CD8-positive, alpha-beta memory T cell (primary cell): Measurements from ENCODE around the gene IFNL4. TPM values are rescaled to one million over a fixed set of nuclear protein-coding genes. Genes with fewer than 3 reads are reported as not detected.
A peak's percentile ranks its signal among the peaks of the same experiment; 100 is the strongest.
"Not testable (repeated sequence)": the region's sequence is repeated elsewhere in the genome, so short reads cannot be mapped to it uniquely, and the experiment has no call there.

ENCODE experiments used
- CTCF ChIA-PET: fragments of 350-600 bp; sonication (Branson Sonifier 250); formaldehyde crosslinking; loops from one replicate; lab custom pipeline; 2021; ENCODE audit warnings: antibody characterized with exemption; lab: Charles Lee
- POLR2A ChIA-PET: fragments of 350-600 bp; sonication (Branson Sonifier 250); formaldehyde crosslinking; loops from one replicate; lab custom pipeline; 2021; ENCODE audit warnings: antibody characterized with exemption; lab: Charles Lee
- DNase-seq, 5 donors: peaks; one replicate each; pipeline versions ENCODE4 v3.0.0 to v3.0.0-alpha.2; 2020 to 2022; ENCODE audit warnings: mixed read lengths in 1 of 5
- H3K27ac ChIP-seq: one replicate; pipeline ENCODE4 v1.7.0; 2013; ENCODE audit warnings: low read depth, mild to moderate bottlenecking, low read length, moderate library complexity
- H3K27me3 ChIP-seq: 2 replicates; pipeline ENCODE4 v1.7.0; 2013; ENCODE audit warnings: low read length, mild to moderate bottlenecking; ENCODE audit not compliant: insufficient read depth, poor library complexity, severe bottlenecking
- H3K36me3 ChIP-seq: 2 replicates; pipeline ENCODE4 v1.7.0; 2013; ENCODE audit warnings: mild to moderate bottlenecking, low read length, moderate library complexity; ENCODE audit not compliant: insufficient read depth
- H3K4me1 ChIP-seq: 2 replicates; pipeline ENCODE4 v1.7.0; 2013; ENCODE audit warnings: mild to moderate bottlenecking, low read length, moderate library complexity; ENCODE audit not compliant: insufficient read depth
- H3K4me3 ChIP-seq: 2 replicates; pipeline ENCODE4 v1.7.0; 2013; ENCODE audit warnings: mild to moderate bottlenecking, low read length
- H3K9me3 ChIP-seq: 2 replicates; pipeline ENCODE4 v1.7.0; 2013; ENCODE audit warnings: mild to moderate bottlenecking, low read length
- H3K27ac Mint-ChIP-seq, 8 donors: one replicate each; pipeline ENCODE4 v1.8.0; 2020 to 2021; ENCODE audit warnings: mixed read lengths in 8 of 8, mild to moderate bottlenecking in 6 of 8, inconsistent platforms in 3 of 8, moderate library complexity in 3 of 8
- H3K27me3 Mint-ChIP-seq, 2 donors: one replicate each; pipeline ENCODE4 v1.8.0; 2020 to 2021; ENCODE audit warnings: mixed read lengths in 2 of 2, mild to moderate bottlenecking in 1 of 2, moderate library complexity in 1 of 2
- H3K36me3 Mint-ChIP-seq, 3 donors: one replicate each; pipeline ENCODE4 v1.8.0; 2020 to 2021; ENCODE audit warnings: mixed read lengths in 3 of 3, inconsistent platforms in 1 of 3, mild to moderate bottlenecking in 1 of 3
- H3K4me1 Mint-ChIP-seq, 3 donors: one replicate each; pipeline ENCODE4 v1.8.0; 2020 to 2021; ENCODE audit warnings: mixed read lengths in 3 of 3, inconsistent platforms in 1 of 3, mild to moderate bottlenecking in 1 of 3
- H3K4me3 Mint-ChIP-seq, 7 donors: one replicate each; pipeline ENCODE4 v1.8.0; 2020 to 2021; ENCODE audit warnings: mixed read lengths in 7 of 7, mild to moderate bottlenecking in 6 of 7, moderate library complexity in 4 of 7, inconsistent platforms in 2 of 7
- H3K9me3 Mint-ChIP-seq, 5 donors: one replicate each; pipeline ENCODE4 v1.8.0; 2020 to 2022; ENCODE audit warnings: mixed read lengths in 5 of 5, mild to moderate bottlenecking in 3 of 5, moderate library complexity in 2 of 5, inconsistent platforms in 1 of 5
- polyA plus RNA-seq: library from polyadenylated mRNA; unstranded; fragments of 300-500 nt; fragmentation: Illumina TruSeq; gene quantifications from one replicate; pipeline ENCODE4 v1.2.3, GENCODE V29; 2021
- total RNA-seq, 2 experiments: library from RNA; stranded (reverse); gene quantifications; one replicate each; pipeline ENCODE4 v1.2.3, GENCODE V29; 2021

The IFNL4 gene
- total and polyA plus RNA-seq, 3 experiments from 2014 or later: 0.31 TPM; not detected in 2

DNA sequence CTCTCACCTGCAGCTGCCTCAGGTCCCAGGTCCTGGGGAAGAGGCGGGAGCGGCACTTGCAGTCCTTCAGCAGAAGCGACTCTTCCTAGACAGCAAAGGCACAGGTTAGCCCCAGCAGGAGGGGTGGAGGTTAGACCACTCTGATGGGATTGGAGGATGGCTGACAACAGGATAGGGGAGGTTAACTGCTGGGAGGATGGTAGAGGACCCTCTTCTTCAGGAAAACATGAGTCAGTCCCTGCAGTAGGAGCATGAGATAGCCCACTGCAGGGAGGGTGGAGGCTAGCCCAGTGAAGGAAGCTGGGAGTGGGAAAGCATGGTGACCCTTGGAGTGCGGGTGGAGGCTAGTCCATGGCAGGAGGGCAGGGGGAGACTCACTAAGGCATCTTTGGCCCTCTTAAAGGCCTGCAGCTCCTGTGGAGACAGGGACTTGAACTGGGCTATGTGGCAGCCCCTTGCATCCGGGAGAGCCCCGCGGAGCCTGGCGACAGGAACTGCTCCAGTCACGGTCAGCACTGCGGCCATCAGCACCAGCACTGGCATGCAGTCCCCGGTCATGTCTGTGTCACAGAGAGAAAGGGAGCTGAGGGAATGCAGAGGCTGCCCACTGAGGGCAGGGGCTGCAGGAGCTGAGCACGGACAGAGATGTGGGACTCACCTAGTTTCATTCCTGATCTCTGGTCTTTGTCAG lies 4.1 kb downstream of the IFNL4 start, which contains the start of gene IFNL3:
Gene IFNL3, minus strand, starts transcription at position 597 of the 691 bp plus-strand sequence. Its CDS starts 39 bp downstream, at position 558.
- H3K36me3 ChIP-seq, H3K27me3 ChIP-seq, H3K27ac Mint-ChIP-seq, H3K9me3 ChIP-seq, DNase-seq, H3K27me3 Mint-ChIP-seq, H3K27ac ChIP-seq, H3K9me3 Mint-ChIP-seq, POLR2A ChIA-PET, CTCF ChIA-PET, H3K36me3 Mint-ChIP-seq, H3K4me1 Mint-ChIP-seq, H3K4me1 ChIP-seq, H3K4me3 ChIP-seq: not testable (repeated sequence)
- peak within 1 kb of the TSS in 2 of 7 donors; percentile 41 to 45 for H3K4me3 Mint-ChIP-seq

DNA sequence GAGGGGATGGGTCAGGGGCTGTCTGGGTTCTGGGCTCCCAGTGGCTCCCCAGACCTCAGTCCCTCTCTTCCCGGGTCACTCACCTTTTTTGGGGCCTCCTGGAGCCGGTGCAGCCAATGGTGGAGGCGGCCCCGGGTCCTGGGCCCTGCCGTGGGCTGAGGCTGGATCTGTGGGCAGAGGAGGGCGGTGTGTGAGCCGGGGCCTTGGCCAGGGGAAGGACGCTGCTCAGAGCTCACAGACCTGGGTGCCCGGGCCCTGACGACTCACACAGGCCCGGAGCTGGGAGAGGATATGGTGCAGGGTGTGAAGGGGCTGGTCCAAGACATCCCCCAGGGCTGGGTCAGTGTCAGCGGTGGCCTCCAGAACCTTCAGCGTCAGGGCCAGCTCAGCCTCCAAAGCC lies 4.9 kb downstream of the IFNL4 start:
- H3K4me1 ChIP-seq, H3K4me3 Mint-ChIP-seq, POLR2A ChIA-PET, H3K9me3 ChIP-seq, H3K36me3 ChIP-seq, H3K27me3 Mint-ChIP-seq, H3K27me3 ChIP-seq, H3K27ac ChIP-seq, H3K36me3 Mint-ChIP-seq, CTCF ChIA-PET, H3K4me1 Mint-ChIP-seq, H3K4me3 ChIP-seq, DNase-seq, H3K27ac Mint-ChIP-seq, H3K9me3 Mint-ChIP-seq: not testable (repeated sequence)

DNA sequence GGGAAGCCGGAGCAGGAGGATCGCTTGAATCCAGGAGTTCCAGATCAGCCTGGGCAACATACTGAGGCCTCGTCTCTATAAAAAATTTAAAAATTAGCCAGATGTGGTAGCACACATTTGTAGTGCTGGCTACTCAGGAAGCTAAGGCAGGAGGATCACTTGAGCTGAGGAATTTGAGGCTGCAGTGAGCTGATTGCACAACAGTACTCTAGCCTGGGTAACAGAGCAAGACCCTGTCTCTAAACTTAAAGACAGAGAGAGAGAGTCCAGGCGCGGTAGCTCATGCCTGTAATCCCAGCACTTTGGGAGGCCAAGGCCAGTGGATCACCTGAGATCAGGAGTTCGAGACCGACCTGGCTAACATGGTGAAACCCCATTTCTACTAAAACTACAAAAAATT lies 8.2 kb downstream of the IFNL4 start:
- no peak overlapping the region for H3K4me3 Mint-ChIP-seq
- H3K4me1 ChIP-seq: peaks cover 17% of the 10 kb centered on the region
- POLR2A ChIA-PET: no interaction called here
- no peaks in the 10 kb centered on the region for H3K9me3 ChIP-seq
- no peaks in the 10 kb centered on the region for H3K27me3 ChIP-seq
- no peaks in the 10 kb centered on the region for H3K36me3 Mint-ChIP-seq
- peaks cover 21 to 29% (median 27%) of the 10 kb centered on the region in 3 donors for H3K4me1 Mint-ChIP-seq
- peaks cover 1 to 3% of the 10 kb centered on the region in 2 donors for H3K27me3 Mint-ChIP-seq
- no peak overlapping the region for H3K27ac Mint-ChIP-seq
- no peak for DNase-seq
- no peak overlapping the region for H3K4me3 ChIP-seq
- no peaks in the 10 kb centered on the region for H3K36me3 ChIP-seq
- CTCF ChIA-PET: no interaction called here
- no peaks in the 10 kb centered on the region for H3K9me3 Mint-ChIP-seq
- no peak overlapping the region for H3K27ac ChIP-seq

DNA sequence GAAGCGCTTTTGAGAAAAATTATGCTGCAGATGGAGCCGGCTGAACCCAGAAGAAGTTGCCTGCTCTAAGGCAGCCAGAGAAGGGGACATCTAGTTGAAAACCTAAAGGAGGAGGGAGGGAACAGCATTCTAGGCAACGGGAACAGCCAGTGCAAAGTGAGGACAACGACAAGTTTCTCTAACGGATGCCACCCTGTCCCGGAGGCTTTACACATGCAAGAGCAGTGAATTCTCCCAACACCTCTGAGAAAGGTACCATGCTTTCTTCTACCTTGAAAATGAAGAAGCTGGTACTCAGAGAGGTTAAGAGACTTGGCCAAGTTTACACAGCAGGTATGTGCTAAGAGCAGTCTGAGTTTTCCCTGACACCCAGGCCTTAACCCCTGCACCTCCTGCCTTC lies 9.7 kb downstream of the IFNL4 start:
- Mint-ChIP-seq H3K27me3 (peaks cover 3% of the 10 kb centered on the region in 2 donors), H3K27ac (peak overlapping the region in 3 of 8 donors; percentile 61 to 84 (median 66)), H3K36me3 (no peaks in the 10 kb centered on the region), H3K4me1 (peaks cover 21 to 29% (median 27%) of the 10 kb centered on the region in 3 donors), H3K9me3 (no peaks in the 10 kb centered on the region), H3K4me3 (peak overlapping the region in 1 of 7 donors; percentile 59)
- H3K36me3 ChIP-seq: no peaks in the 10 kb centered on the region
- no peaks in the 10 kb centered on the region for H3K9me3 ChIP-seq
- ChIA-PET POLR2A (no interaction called here), CTCF (interaction anchor here (1.7 kb wide), 1 partner anchor 128 kb away, joined by 4 read pairs; no protein-coding TSS in a partner anchor)
- no peak overlapping the region for H3K4me3 ChIP-seq
- no peak for DNase-seq
- no peaks in the 10 kb centered on the region for H3K27me3 ChIP-seq
- no peak overlapping the region for H3K27ac ChIP-seq
- H3K4me1 ChIP-seq: peaks cover 17% of the 10 kb centered on the region

- peaks cover 0 to 3% of the 10 kb centered on the region in 2 donors for H3K27me3 Mint-ChIP-seq
- POLR2A ChIA-PET: no interaction called here
- no peak overlapping the region for H3K27ac ChIP-seq
- DNase-seq: no peak
- peaks cover 17% of the 10 kb centered on the region for H3K4me1 ChIP-seq
- H3K4me3 Mint-ChIP-seq: peak overlapping the region; percentile 41 to 79 (median 73)
- no peaks in the 10 kb centered on the region for H3K36me3 ChIP-seq
- peak overlapping the region; percentile 69 to 93 (median 84) for H3K27ac Mint-ChIP-seq
- no peaks in the 10 kb centered on the region for H3K27me3 ChIP-seq
- peak overlapping the region; percentile 17 for H3K4me3 ChIP-seq
- H3K36me3 Mint-ChIP-seq: no peaks in the 10 kb centered on the region
- CTCF ChIA-PET: interaction anchor here (0.8 to 1.7 kb wide), 3 partner anchors 13 to 138 kb away, joined by 3 to 4 read pairs (median 3); no protein-coding TSS in a partner anchor
- H3K9me3 ChIP-seq: no peaks in the 10 kb centered on the region
- H3K9me3 Mint-ChIP-seq: no peaks in the 10 kb centered on the region
- peaks cover 21 to 29% (median 27%) of the 10 kb centered on the region in 3 donors for H3K4me1 Mint-ChIP-seq
Observed at GRCh38 chr19:39238209-39238608, 10.4 kb downstream of the IFNL4 start.

- no peaks in the 10 kb centered on the region for H3K36me3 Mint-ChIP-seq
- H3K27me3 Mint-ChIP-seq: peaks cover 0 to 3% of the 10 kb centered on the region in 2 donors
- no peaks in the 10 kb centered on the region for H3K9me3 Mint-ChIP-seq
- H3K4me1 Mint-ChIP-seq: peaks cover 21 to 29% (median 27%) of the 10 kb centered on the region in 3 donors
- DNase-seq: peak; percentile 15 to 63 (median 22)
- Histone ChIP-seq H3K27me3 (no peaks in the 10 kb centered on the region), H3K27ac (no peak overlapping the region), H3K9me3 (no peaks in the 10 kb centered on the region), H3K36me3 (no peaks in the 10 kb centered on the region), H3K4me1 (peaks cover 17% of the 10 kb centered on the region), H3K4me3 (peak overlapping the region; percentile 17)
- peak overlapping the region; percentile 45 to 87 (median 75) for H3K4me3 Mint-ChIP-seq
- H3K27ac Mint-ChIP-seq: peak overlapping the region; percentile 78 to 93 (median 86)
- ChIA-PET CTCF (interaction anchor here (0.8 to 1.7 kb wide), 3 partner anchors 14 to 139 kb away, joined by 3 to 4 read pairs (median 3); no protein-coding TSS in a partner anchor), POLR2A (no interaction called here)
Observed at GRCh38 chr19:39237200-39238184, 11.2 kb downstream of the IFNL4 start.

DNA sequence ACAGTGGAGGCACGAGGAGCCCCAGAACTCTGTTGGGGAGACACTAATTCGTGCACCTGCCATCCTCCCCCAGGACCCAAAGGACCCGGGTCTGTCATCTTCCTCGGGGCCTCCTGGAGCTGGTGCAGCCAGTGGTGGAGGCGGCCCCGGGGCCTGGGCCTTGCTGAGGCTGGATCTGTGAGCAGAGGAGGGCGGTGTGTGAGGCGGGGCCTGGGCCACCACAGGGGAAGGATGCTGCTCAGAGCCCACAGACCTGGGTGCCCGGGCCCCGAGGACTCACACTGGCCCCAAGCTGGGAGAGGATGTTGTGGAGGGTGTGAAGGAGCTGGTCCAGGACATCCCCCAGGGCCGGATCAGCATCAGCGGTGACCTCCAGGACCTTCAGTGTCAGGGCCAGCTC lies 12.1 kb downstream of the IFNL4 start:
- no peaks in the 10 kb centered on the region for H3K36me3 ChIP-seq
- Mint-ChIP-seq H3K4me3 (peak overlapping the region; percentile 15 to 79 (median 68)), H3K27ac (peak overlapping the region; percentile 29 to 95 (median 66)), H3K9me3 (no peaks in the 10 kb centered on the region), H3K4me1 (peaks cover 21 to 29% (median 27%) of the 10 kb centered on the region in 3 donors), H3K36me3 (no peaks in the 10 kb centered on the region), H3K27me3 (peaks cover 0 to 3% of the 10 kb centered on the region in 2 donors)
- ChIA-PET CTCF (no interaction called here), POLR2A (interaction anchor here (0.5 to 0.7 kb wide), 3 partner anchors 9 to 916 kb away, joined by 3 to 6 read pairs (median 4); no protein-coding TSS in a partner anchor)
- no peak overlapping the region for H3K27ac ChIP-seq
- DNase-seq: peak in 4 of 5 donors; percentile 14 to 71 (median 39)
- H3K4me3 ChIP-seq: no peak overlapping the region
- no peaks in the 10 kb centered on the region for H3K27me3 ChIP-seq
- peaks cover 17% of the 10 kb centered on the region for H3K4me1 ChIP-seq
- H3K9me3 ChIP-seq: no peaks in the 10 kb centered on the region
